ENCODE data around the gene XRN2.

- TF ChIP-seq CTCF (conservative IDR thresholded peaks at IDR 0.05; ENCODE audit: low read depth, low read length) (no peak), EZH2 (IDR thresholded peaks at IDR 0.05; ENCODE audit: borderline replicate concordance, low read depth, low read length, poor library complexity, severe bottlenecking) (no peak)
Observed at GRCh38 chr20:21322083-21322710, 19.1 kb downstream of the XRN2 start.

All from A673 (cell line).